Measurements from ENCODE around the gene CLCN4.
A peak's percentile ranks its signal among the peaks of the same experiment; 100 is the strongest.

Gene CLCN4

GRCh38 chrX:10195947-10196346 lies 39.2 kb downstream of the CLCN4 start:
- DNase-seq (ENCODE audit: low read depth), result no peak
- TF ChIP-seq CTCF (IDR thresholded peaks at IDR 0.05; ENCODE audit: low read depth, low read length, missing control alignments), result no peak
- no peak overlapping the region for H3K4me3 ChIP-seq (ENCODE audit: low read depth, low read length)

GRCh38 chrX:10197279-10198210 lies 40.8 kb downstream of the CLCN4 start:
- H3K4me3 ChIP-seq (ENCODE audit: low read depth, low read length), result no peak overlapping the region
- DNase-seq (ENCODE audit: low read depth), result no peak
- no peak for TF ChIP-seq CTCF (IDR thresholded peaks at IDR 0.05; ENCODE audit: low read depth, low read length, missing control alignments)

- TF ChIP-seq CTCF (IDR thresholded peaks at IDR 0.05; ENCODE audit: low read depth, low read length, missing control alignments), result no peak
- no peak overlapping the region for H3K4me3 ChIP-seq (ENCODE audit: low read depth, low read length)
- DNase-seq (ENCODE audit: low read depth), result no peak
These were observed 41.5 kb downstream of the CLCN4 start for GRCh38 chrX:10198254-10198653.

- no peak for TF ChIP-seq CTCF (IDR thresholded peaks at IDR 0.05; ENCODE audit: low read depth, low read length, missing control alignments)
- no peak overlapping the region for H3K4me3 ChIP-seq (ENCODE audit: low read depth, low read length)
- DNase-seq (ENCODE audit: low read depth), result peak; percentile 18
These were observed 42.4 kb downstream of the CLCN4 start for GRCh38 chrX:10199212-10199611.

GRCh38 chrX:10203617-10204016 lies 46.8 kb downstream of the CLCN4 start:
- no peak for DNase-seq (ENCODE audit: low read depth)
- no peak for TF ChIP-seq CTCF (IDR thresholded peaks at IDR 0.05; ENCODE audit: low read depth, low read length, missing control alignments)
- H3K4me3 ChIP-seq (ENCODE audit: low read depth, low read length), result no peak overlapping the region

GRCh38 chrX:10206317-10206716 lies 49.5 kb downstream of the CLCN4 start:
- H3K4me3 ChIP-seq (ENCODE audit: low read depth, low read length), result no peak overlapping the region
- no peak for TF ChIP-seq CTCF (IDR thresholded peaks at IDR 0.05; ENCODE audit: low read depth, low read length, missing control alignments)
- DNase-seq (ENCODE audit: low read depth), result no peak
